CD4-positive, alpha-beta T cell (primary cell): ENCODE data around the gene MICAL3. TPM values are rescaled to one million over a fixed set of nuclear protein-coding genes. Genes with fewer than 3 reads are reported as not detected.

Source experiments
- ATAC-seq: fragments of 200-7000 bp; cut with Tn5 transposase; one replicate; pipeline ENCODE4 v1.10.0; 2022; ENCODE audit warnings: mild to moderate bottlenecking; ENCODE audit not compliant: poor library complexity
- CTCF ChIA-PET: fragments of 350-600 bp; sonication (Branson Sonifier 250); formaldehyde crosslinking; loops from one replicate; lab custom pipeline; 2021; ENCODE audit warnings: antibody characterized with exemption, inconsistent platforms; lab: Charles Lee
- POLR2A ChIA-PET: fragments of 350-600 bp; sonication (Branson Sonifier 250); formaldehyde crosslinking; loops from one replicate; lab custom pipeline; 2021; ENCODE audit warnings: antibody characterized with exemption, inconsistent platforms; lab: Charles Lee
- DNase-seq, 14 experiments: peaks; one replicate each; pipeline ENCODE4 v3.0.0-alpha.2; 2013 to 2020; ENCODE audit warnings: mixed read lengths in 2 of 14
- H3K27ac ChIP-seq, 2 donors: one replicate each; pipeline versions ENCODE4 v1.5.1 to v1.7.0; 2013; ENCODE audit warnings: low read length in 2 of 2, low read depth in 1 of 2, mild to moderate bottlenecking in 1 of 2
- H3K27me3 ChIP-seq, 2 experiments: 1 replicate in 1 of 2; 2 replicates in 1 of 2; pipeline versions ENCODE4 v1.6.1 to v1.7.0; 2013; ENCODE audit warnings: low read length in 2 of 2, control low read depth in 1 of 2, mild to moderate bottlenecking in 1 of 2, moderate library complexity in 1 of 2; ENCODE audit not compliant: insufficient read depth in 2 of 2, control insufficient read depth in 1 of 2
- H3K36me3 ChIP-seq: one replicate; pipeline ENCODE4 v1.6.1; 2013; ENCODE audit warnings: low read length, control low read depth; ENCODE audit not compliant: insufficient read depth
- H3K4me1 ChIP-seq: one replicate; pipeline ENCODE4 v1.6.1; 2013; ENCODE audit warnings: low read length, control low read depth; ENCODE audit not compliant: insufficient read depth
- H3K4me3 ChIP-seq: one replicate; pipeline ENCODE4 v1.5.1; 2013; ENCODE audit warnings: mild to moderate bottlenecking, low read length, moderate library complexity
- H3K9me3 ChIP-seq, 2 experiments: 1 replicate in 1 of 2; 2 replicates in 1 of 2; pipeline versions ENCODE4 v1.6.1 to v1.7.0; 2013; ENCODE audit warnings: low read length in 2 of 2, mild to moderate bottlenecking in 2 of 2, control low read depth in 1 of 2, moderate library complexity in 1 of 2; ENCODE audit not compliant: control insufficient read depth in 1 of 2, insufficient read depth in 1 of 2
- H3K27ac Mint-ChIP-seq: one replicate; pipeline ENCODE4 v1.8.0; 2020; ENCODE audit warnings: mixed read lengths
- H3K27me3 Mint-ChIP-seq: one replicate; pipeline ENCODE4 v1.8.0; 2021; ENCODE audit warnings: mixed read lengths
- H3K36me3 Mint-ChIP-seq: one replicate; pipeline ENCODE4 v1.8.0; 2021; ENCODE audit warnings: low read depth, mixed read lengths
- H3K4me1 Mint-ChIP-seq: one replicate; pipeline ENCODE4 v1.8.0; 2021; ENCODE audit warnings: low read depth, mixed read lengths
- H3K4me3 Mint-ChIP-seq: one replicate; pipeline ENCODE4 v1.8.0; 2020; ENCODE audit warnings: mild to moderate bottlenecking, mixed read lengths
- H3K9me3 Mint-ChIP-seq: one replicate; pipeline ENCODE4 v1.8.0; 2020; ENCODE audit warnings: mixed read lengths
- intact Hi-C, 2 experiments: fragments of 100-400 bp; cut with DNase I in 1 of 2; cut with micrococcal nuclease in 1 of 2; formaldehyde crosslinking; loops; one replicate each; pipeline versions ENCODE4 v1.15.1 to v1.9.0; 2023 to 2025; cut with DNase I, micrococcal nuclease
- total RNA-seq, 174 experiments: library from RNA in 2 of 174; stranded (reverse) in 2 of 174; gene quantifications; one replicate each; pipeline ENCODE4 v1.2.3 and lab custom pipeline; 2021 to 2026
- TF ChIP-seq, protein P1 (sequence below): fragments of 200-600 bp; IDR thresholded peaks from one replicate; pipeline ENCODE4 v1.8.0; 2022; ENCODE audit warnings: antibody characterized with exemption, mild to moderate bottlenecking

Gene MICAL3
- total RNA-seq, 2 experiments from 2014 or later: 9.4 to 9.9 TPM

DNA sequence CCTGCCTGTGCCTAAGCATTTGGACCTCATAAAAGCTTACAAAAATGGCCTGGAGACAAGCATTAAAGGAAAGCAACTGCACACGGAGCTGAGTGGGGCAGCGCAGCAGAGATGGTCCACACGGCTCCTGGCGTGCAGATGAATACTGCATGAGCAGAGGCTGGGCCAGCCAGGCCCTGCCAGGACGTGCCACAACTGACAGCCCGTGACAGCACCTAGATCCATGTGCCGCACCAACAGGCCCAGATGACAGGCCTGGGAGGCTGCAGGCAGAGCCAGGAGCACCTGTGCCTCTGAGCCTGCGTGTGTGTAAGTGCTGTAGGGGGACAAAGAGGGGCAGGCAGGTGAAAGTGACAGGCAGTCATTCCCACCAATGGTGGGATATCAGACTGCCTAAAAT is 33.4 kb downstream of the MICAL3 start:
- TF ChIP-seq, protein P1, sequence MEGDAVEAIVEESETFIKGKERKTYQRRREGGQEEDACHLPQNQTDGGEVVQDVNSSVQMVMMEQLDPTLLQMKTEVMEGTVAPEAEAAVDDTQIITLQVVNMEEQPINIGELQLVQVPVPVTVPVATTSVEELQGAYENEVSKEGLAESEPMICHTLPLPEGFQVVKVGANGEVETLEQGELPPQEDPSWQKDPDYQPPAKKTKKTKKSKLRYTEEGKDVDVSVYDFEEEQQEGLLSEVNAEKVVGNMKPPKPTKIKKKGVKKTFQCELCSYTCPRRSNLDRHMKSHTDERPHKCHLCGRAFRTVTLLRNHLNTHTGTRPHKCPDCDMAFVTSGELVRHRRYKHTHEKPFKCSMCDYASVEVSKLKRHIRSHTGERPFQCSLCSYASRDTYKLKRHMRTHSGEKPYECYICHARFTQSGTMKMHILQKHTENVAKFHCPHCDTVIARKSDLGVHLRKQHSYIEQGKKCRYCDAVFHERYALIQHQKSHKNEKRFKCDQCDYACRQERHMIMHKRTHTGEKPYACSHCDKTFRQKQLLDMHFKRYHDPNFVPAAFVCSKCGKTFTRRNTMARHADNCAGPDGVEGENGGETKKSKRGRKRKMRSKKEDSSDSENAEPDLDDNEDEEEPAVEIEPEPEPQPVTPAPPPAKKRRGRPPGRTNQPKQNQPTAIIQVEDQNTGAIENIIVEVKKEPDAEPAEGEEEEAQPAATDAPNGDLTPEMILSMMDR: no peak
- no peaks in the 10 kb centered on the region for H3K27me3 Mint-ChIP-seq
- ChIA-PET CTCF (interaction anchor here (1.1 kb wide), 1 partner anchor 10 kb away, joined by 3 read pairs; no protein-coding TSS in a partner anchor), POLR2A (no interaction called here)
- H3K9me3 Mint-ChIP-seq: no peaks in the 10 kb centered on the region
- peaks cover 10% of the 10 kb centered on the region for H3K4me1 Mint-ChIP-seq
- H3K27ac Mint-ChIP-seq: no peak overlapping the region
- DNase-seq: no peak
- Histone ChIP-seq H3K4me3 (no peak overlapping the region), H3K27ac (no peak overlapping the region), H3K36me3 (no peaks in the 10 kb centered on the region), H3K9me3 (no peaks in the 10 kb centered on the region), H3K27me3 (no peaks in the 10 kb centered on the region), H3K4me1 (no peaks in the 10 kb centered on the region)
- intact Hi-C loops: no loop called here
- no peak for ATAC-seq
- no peak overlapping the region for H3K4me3 Mint-ChIP-seq
- H3K36me3 Mint-ChIP-seq: no peaks in the 10 kb centered on the region

DNA sequence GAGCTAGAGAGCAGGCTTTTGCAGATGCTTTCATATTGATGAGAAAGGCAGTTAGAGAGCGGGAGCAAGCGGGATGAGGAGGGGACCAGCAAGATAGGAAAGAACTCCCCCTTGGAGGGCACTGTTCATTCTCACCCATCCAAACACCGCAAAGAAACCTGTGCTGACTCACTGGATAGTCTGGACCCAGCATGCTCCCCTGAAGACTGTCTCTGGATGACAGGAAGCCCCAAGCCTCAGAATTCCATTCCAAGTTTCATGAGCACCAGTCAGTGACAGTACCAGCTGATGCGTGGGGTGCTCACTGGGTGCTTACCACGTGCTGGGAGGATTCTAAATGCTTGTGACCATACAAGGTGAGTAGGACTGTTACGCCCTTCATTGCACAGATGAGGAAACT is 34.2 kb downstream of the MICAL3 start:
- ChIA-PET POLR2A (no interaction called here), CTCF (interaction anchor here (1.1 kb wide), 1 partner anchor 10 kb away, joined by 3 read pairs; no protein-coding TSS in a partner anchor)
- H3K9me3 ChIP-seq: no peaks in the 10 kb centered on the region
- Mint-ChIP-seq H3K27ac (no peak overlapping the region), H3K4me3 (no peak overlapping the region), H3K36me3 (no peaks in the 10 kb centered on the region), H3K27me3 (no peaks in the 10 kb centered on the region), H3K4me1 (peaks cover 10% of the 10 kb centered on the region), H3K9me3 (no peaks in the 10 kb centered on the region)
- no peak overlapping the region for H3K4me3 ChIP-seq
- TF ChIP-seq, protein P1: no peak
- H3K4me1 ChIP-seq: no peaks in the 10 kb centered on the region
- H3K27me3 ChIP-seq: no peaks in the 10 kb centered on the region
- DNase-seq: no peak
- no peak overlapping the region for H3K27ac ChIP-seq
- no peaks in the 10 kb centered on the region for H3K36me3 ChIP-seq
- no peak for ATAC-seq
- intact Hi-C loops: no loop called here

DNA sequence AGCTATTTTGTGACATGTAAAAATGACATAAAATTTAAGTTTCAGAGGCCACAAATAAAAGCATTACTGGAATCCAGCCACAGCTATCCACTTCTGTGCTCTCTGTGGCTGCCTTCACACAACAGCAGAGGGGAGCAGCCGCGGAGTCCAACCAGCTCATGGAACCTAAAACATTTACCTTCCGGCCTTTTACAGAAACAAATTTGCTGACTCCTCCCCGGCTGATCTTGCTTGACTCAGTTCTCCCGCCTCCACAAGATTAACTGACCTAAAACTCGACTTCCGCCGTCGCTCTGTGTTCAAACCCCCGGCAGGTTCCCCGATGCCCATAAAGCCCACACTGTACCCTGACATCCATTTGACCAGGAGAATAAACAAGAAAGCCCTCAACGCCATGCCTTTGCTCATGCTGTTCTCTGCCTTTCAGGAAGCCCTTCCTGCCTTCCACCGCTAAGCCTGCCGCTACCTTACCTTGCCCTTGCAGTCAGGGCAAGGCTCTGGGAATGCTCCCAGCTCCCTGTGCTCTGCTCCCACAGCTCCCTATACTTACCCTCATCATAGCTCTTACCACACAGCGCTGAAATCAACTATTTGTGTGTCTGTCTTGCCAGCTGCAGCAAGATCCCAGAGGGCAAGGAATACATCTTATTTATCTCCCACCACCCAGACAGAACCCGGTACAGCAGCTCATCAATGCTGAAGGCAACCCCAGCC is 35.4 kb downstream of the MICAL3 start:
- Histone ChIP-seq H3K27ac (no peak overlapping the region), H3K36me3 (no peaks in the 10 kb centered on the region), H3K4me3 (no peak overlapping the region), H3K4me1 (peaks cover 3% of the 10 kb centered on the region), H3K9me3 (no peaks in the 10 kb centered on the region), H3K27me3 (no peaks in the 10 kb centered on the region)
- H3K9me3 Mint-ChIP-seq: no peaks in the 10 kb centered on the region
- peaks cover 5% of the 10 kb centered on the region for H3K4me1 Mint-ChIP-seq
- DNase-seq (no peak), ATAC-seq (no peak)
- intact Hi-C loops: no loop called here
- TF ChIP-seq, protein P1: no peak
- H3K4me3 Mint-ChIP-seq: no peak overlapping the region
- ChIA-PET POLR2A (no interaction called here), CTCF (no interaction called here)
- no peaks in the 10 kb centered on the region for H3K27me3 Mint-ChIP-seq
- no peaks in the 10 kb centered on the region for H3K36me3 Mint-ChIP-seq
- H3K27ac Mint-ChIP-seq: no peak overlapping the region
